Kidney tubule cell (primary cell): ENCODE results near the gene CD47.
A peak's percentile ranks its signal among the peaks of the same experiment; 100 is the strongest.

ENCODE experiments used
- DNase-seq: peaks from one replicate; pipeline ENCODE4 v3.0.0-alpha.2; 2018; ENCODE audit warnings: low spot score

CD47 gene

DNA sequence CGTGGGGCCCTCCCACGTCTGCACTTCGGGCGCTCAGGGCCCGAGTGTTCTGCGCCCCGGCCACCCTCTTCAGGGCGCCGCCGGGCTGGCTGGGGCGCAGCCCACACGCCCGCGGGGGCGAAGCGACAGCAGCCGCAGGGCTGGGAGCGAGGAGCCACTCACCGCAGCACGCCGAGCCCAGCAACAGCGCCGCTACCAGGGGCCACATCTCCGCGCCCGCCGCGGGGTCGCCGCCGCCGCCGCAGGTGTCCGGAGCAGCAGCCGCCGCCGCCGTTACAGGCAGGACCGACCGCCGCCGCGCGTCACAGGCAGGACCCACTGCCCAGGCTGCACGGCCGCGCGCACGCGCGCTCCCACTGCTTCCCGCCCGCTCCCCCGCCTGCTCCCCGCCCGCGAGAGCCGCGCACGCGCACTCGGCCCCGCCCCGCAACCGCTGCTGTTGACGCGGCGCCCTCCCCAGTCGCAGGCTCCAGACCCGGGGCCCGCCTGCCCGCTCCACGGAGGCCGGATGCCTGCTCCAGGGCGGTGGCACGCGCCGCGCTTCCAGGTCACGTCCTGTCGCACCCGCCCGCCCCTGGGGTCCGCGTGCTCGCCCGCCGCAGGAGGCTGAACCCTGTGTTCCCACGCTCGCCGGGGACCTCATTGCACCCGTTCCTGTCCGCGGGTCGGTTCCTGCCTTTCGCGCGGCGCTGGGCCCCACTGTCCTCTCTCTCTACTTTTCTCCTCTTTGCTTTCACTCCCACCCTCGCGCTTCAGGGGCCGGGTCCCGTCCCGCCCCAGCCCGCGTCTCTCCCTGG lies at the start of gene CD47:
CD47 (minus strand) TSS at position 331 of the 797 bp plus-strand sequence; CDS start at position 208, 123 bp downstream.
- DNase-seq, result peak; percentile 93

DNA sequence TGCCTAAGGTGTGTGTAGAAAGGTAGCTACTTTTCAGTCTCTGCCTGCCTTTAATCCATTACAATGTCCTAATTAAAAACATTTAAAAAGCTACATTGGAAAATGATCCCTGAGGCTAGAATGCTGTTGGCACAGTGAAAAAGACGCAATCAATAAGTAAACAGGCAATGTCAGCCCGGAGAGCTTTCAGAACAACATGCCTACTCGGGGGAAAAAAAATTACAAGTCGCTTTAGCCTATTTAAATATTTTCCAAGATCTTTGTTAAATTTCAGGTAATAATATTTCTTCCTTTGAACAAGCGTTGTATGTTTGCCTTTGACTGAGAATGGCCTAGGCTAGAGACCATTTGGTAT lies 46.6 kb upstream of the CD47 start:
- DNase-seq, result no peak

- DNase-seq, result peak; percentile 80
Observed at GRCh38 chr3:108136561-108137459, 46.0 kb upstream of the CD47 start.

DNA sequence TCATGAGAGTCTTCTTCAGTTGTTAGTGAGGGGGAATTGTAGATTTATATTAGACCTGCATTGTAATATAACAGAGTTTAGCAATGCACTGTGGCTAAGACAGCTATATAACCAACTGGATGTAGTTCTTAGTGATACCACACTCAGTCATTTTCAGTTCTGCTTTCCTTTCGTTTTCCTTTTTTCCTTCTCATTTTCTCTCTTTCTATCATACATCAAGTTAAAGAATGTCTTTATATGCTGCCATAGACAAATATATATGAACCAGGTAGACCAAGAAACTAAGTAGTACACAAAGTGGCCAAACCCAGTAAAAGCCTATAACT lies 43.7 kb upstream of the CD47 start:
- DNase-seq, result no peak

- DNase-seq, result no peak
Observed at GRCh38 chr3:108133858-108134554, 43.2 kb upstream of the CD47 start.

DNA sequence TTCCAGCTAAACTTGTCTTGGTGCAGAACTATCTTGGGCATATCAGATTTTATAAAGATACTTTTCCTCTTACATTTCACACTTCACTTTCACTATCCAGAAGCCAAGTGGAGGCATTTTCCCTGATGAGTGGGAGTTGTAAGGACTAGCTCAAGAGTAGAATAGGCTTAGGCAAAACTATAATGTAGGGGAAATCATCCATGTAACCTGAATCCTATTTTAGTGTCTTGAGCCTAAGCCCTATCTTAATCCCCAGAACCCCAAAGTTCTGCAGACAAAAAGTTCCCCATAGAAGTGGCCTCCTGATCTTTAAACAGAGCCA lies 42.2 kb upstream of the CD47 start:
- DNase-seq, result no peak

- no peak for DNase-seq
Observed at GRCh38 chr3:108131475-108132134, 40.8 kb upstream of the CD47 start.

- peak; percentile 96 for DNase-seq
Observed at GRCh38 chr3:108130701-108131474, 40.1 kb upstream of the CD47 start.

DNA sequence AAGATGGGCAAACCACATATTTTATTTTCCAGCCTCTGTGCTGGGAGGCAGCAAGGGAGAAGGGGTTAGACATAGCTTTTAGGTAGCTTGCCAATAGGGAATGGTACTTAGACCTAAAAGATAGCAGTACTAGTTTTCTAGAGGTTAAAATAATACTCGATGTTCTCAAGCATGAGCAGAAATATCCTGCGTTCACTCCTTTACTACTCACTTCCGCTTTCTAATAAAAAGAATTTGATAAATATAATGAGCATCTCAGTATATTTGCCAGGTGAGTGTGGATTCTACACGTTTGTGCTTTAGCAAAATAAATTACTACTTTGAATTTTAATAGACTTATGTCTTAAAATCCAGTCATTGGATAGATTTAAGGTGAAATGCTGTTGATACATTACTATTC lies 39.4 kb upstream of the CD47 start:
- no peak for DNase-seq

DNA sequence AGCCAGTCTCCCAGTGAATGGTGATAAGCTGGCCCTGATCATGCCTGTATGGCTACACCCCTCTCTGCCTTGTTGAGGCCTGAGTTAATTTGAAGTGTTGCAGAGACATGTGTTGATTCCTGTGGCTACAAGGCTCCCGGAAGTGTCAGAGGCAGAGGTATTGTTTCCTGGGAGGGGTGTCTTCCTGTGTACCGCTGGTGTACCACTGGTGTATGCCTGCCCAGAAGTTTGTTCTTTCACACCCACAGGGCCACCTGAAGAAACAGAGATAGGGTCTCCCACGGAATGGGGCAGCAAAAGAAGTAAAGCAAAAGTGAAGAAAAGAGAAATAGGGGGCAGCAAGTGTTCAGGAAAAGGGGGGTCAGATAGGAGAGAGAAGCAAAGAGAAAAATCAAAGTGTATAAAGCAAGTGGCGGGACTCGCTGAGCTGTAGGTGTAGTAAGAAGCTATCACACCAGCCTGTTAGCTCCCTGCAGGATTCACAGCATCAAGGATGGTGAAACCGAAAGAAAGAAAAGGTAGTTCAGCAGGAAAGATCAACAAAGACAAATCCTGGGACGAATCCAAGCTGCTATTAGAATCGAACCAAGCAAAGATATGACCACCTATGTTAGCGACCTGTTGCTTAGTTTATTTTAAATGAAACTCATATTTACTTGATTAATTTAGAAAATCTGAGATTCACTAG lies 36.6 kb upstream of the CD47 start:
- DNase-seq, result no peak

- no peak for DNase-seq
Observed at GRCh38 chr3:108126348-108126747, 35.5 kb upstream of the CD47 start.

DNA sequence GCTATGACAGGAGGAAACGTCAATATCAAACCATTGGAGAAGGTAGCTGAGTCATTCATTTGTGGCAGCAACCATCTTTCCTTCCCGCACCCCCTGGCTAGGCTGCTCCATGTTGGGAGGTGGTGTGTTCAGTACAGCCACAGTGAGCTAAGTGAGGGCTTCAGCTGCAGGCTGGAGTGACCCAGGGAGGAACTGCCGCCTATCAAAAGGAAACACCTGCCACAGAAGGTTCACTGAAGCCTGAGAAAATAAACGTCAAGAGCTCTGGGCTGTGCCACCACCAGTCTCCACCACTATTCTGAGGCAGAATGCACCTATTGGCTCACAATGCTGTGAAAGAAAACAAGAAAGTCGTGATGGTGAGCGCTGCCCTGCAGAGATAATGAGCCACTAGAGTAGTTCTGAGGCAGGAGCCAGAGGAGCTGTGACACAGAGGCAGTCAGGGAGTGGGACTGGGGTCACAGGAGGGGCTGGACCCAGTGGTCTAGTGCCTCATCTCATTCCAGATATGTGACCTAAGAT lies 34.8 kb upstream of the CD47 start:
- DNase-seq, result no peak

- no peak for DNase-seq
Observed at GRCh38 chr3:108125153-108125543, 34.3 kb upstream of the CD47 start.

DNA sequence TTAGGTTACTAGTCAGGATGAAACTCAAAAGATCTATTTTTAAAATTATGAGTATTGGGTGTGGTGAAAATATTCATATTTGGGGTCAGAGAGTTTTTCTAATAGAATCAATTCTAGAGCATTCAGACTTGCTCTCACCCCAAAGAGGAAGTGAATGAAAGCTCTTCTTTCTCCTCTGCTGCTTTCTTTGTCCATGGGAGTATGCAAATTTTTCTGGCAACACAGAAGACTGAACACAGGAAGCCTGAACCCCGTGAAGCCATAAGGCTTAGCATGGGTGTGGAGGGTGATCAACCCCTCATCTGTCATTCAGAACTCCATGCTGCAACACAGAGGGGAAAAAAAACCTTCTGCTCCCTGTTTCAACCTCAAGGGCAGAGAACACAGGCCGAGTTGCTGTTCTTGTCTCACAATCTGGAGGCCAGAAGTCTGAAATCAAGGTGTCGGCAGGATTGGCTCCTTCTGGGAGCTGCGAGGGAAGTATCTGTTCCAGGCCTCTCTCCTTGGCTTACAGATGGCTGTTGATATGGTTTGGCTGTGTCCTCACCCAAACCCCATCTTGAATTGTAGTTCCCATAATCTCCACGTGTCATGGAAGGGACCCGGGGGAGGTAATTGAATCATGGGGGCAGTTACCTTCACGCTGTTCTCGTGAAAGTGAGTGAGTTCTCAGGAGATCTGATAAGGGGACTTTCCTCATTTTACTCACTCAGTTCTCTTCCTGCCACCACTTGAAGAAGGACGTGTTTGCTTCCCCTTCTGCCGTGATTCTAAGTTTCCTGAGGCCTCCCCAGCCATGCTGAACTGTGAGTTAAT lies 33.7 kb upstream of the CD47 start:
- DNase-seq, result peak; percentile 26

DNA sequence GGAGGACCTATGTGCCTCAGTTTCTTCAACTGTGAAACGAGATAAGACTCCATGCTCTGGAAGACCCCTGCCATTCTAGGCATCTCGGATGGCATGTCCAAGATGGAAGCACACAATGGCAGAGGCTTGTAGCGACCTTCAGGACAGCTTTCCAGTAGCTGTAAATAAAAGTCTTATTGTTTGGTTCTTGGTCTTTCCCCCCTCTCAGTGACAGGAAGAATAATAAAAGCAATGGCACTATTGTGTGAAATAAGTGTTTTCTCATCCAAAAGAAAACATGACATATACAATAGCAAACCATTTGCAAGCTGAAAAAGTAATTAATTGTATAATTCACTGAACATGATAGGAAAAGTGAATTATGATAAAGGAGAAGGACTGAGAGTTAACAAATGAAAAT lies 32.5 kb upstream of the CD47 start:
- no peak for DNase-seq

DNA sequence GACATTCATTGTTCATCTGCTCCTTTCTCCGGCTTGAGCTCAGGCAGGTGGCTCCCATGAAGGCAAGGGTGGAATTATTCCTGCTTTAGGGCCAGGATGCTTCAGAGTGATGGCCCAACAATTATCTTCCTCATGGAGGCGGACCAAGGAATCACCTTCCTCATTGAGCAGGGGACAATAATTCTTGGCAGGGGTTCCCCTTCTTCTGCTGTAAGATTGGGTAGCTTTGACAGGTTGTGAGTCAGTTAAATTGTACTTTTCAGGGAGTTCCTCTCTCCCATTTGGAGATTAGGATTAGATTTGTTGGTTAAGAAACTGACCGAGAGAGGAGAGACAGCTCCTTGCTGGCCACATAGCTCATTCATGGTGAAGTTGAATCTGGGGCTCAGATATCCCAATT lies 31.4 kb upstream of the CD47 start:
- no peak for DNase-seq

- no peak for DNase-seq
Observed at GRCh38 chr3:108119398-108120104, 28.7 kb upstream of the CD47 start.

- no peak for DNase-seq
Observed at GRCh38 chr3:108118038-108118768, 27.4 kb upstream of the CD47 start.
